IPS-18a (cell line): ENCODE results near the gene B4GALNT3.

Source experiments
- H3K27ac ChIP-seq: one replicate; pipeline ENCODE4 v1.5.1; 2013; ENCODE audit warnings: low read length
- H3K27me3 ChIP-seq: one replicate; pipeline ENCODE4 v1.6.1; 2013; ENCODE audit warnings: mild to moderate bottlenecking, low read length; ENCODE audit not compliant: control insufficient read depth, insufficient read depth
- H3K36me3 ChIP-seq: one replicate; pipeline ENCODE4 v1.6.1; 2013; ENCODE audit warnings: low read depth, low read length; ENCODE audit not compliant: control insufficient read depth
- H3K4me1 ChIP-seq: one replicate; pipeline ENCODE4 v1.6.1; 2013; ENCODE audit warnings: low read depth, low read length; ENCODE audit not compliant: control insufficient read depth
- H3K4me3 ChIP-seq: one replicate; pipeline ENCODE4 v1.5.1; 2013; ENCODE audit warnings: low read length
- H3K9ac ChIP-seq: one replicate; pipeline ENCODE4 v1.6.1; 2013; ENCODE audit warnings: mild to moderate bottlenecking, low read length, moderate library complexity
- H3K9me3 ChIP-seq: one replicate; pipeline ENCODE4 v1.6.1; 2013; ENCODE audit warnings: low read depth, low read length; ENCODE audit not compliant: control insufficient read depth

B4GALNT3 gene

DNA sequence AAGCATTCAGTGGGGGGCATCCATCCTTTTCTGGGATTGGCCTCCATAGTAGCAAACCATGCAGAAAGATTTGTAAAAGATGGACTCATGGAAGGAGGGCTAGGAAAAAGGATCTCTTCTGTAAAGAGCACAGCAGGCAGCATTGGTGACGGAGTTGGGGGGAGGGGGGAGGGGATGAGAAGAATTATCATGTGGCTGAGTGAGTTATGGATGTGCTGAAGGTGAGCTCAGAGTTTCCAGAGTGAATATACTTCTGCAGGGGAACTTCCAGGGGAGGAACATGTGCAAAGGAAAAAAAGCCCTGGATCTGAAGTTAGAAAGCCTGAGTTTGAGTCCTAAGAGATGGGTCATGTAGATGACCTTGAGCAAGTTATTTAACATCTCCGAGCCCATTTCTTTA lies 3.9 kb upstream of the B4GALNT3 start:
- H3K36me3 ChIP-seq: no peaks in the 10 kb centered on the region
- no peak overlapping the region for H3K4me3 ChIP-seq
- H3K9me3 ChIP-seq: peaks cover 5% of the 10 kb centered on the region
- H3K27ac ChIP-seq: no peak overlapping the region
- H3K27me3 ChIP-seq: peaks cover 25% of the 10 kb centered on the region
- H3K9ac ChIP-seq: no peak overlapping the region
- H3K4me1 ChIP-seq: peaks cover 4% of the 10 kb centered on the region

DNA sequence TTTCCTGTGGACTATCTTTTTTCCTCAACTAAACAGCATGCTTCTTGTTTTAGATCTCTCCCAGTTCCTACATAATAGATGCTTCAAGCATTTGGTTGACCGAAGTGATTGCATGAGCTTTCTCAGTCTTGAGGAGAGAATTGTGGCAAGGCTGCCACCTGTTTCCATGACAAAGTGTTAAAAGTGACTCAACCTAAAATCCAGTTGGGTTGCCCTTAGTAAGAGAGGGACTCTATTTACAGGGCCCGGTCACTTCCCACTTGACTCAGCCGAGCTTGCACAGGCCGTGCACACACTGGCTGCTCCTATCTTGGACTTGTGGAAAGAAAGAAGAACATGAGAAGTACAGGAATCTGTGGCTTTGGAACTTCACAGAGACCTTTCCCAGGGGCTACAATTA lies 2.1 kb upstream of the B4GALNT3 start:
- no peaks in the 10 kb centered on the region for H3K36me3 ChIP-seq
- no peak overlapping the region for H3K4me3 ChIP-seq
- H3K9ac ChIP-seq: no peak overlapping the region
- H3K27me3 ChIP-seq: peaks cover 43% of the 10 kb centered on the region
- H3K27ac ChIP-seq: no peak overlapping the region
- peaks cover 4% of the 10 kb centered on the region for H3K4me1 ChIP-seq
- H3K9me3 ChIP-seq: peaks cover 2% of the 10 kb centered on the region

DNA sequence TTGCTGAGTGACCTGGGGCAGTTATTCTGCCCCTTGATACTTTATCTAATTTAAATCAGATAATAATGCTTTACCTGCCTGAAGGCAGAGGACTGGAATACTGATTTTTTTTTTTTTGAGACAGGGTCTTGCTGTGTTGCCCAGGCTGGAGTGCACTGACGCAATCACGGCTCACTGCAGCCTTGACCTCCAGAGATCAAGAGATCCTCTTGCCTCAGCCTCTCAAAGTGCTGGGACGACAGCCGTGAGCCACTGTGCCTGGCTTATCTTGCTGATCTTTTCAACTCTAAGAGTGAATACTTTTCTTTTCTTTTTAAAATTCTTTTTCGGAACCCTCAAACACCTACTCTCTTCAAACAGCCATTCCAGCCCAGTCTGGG lies 699 bp upstream of the B4GALNT3 start:
- Histone ChIP-seq H3K9me3 (no peaks in the 10 kb centered on the region), H3K27ac (no peak overlapping the region), H3K27me3 (peaks cover 46% of the 10 kb centered on the region), H3K9ac (no peak overlapping the region), H3K4me1 (peaks cover 4% of the 10 kb centered on the region), H3K4me3 (peak overlapping the region; percentile 69), H3K36me3 (no peaks in the 10 kb centered on the region)

DNA sequence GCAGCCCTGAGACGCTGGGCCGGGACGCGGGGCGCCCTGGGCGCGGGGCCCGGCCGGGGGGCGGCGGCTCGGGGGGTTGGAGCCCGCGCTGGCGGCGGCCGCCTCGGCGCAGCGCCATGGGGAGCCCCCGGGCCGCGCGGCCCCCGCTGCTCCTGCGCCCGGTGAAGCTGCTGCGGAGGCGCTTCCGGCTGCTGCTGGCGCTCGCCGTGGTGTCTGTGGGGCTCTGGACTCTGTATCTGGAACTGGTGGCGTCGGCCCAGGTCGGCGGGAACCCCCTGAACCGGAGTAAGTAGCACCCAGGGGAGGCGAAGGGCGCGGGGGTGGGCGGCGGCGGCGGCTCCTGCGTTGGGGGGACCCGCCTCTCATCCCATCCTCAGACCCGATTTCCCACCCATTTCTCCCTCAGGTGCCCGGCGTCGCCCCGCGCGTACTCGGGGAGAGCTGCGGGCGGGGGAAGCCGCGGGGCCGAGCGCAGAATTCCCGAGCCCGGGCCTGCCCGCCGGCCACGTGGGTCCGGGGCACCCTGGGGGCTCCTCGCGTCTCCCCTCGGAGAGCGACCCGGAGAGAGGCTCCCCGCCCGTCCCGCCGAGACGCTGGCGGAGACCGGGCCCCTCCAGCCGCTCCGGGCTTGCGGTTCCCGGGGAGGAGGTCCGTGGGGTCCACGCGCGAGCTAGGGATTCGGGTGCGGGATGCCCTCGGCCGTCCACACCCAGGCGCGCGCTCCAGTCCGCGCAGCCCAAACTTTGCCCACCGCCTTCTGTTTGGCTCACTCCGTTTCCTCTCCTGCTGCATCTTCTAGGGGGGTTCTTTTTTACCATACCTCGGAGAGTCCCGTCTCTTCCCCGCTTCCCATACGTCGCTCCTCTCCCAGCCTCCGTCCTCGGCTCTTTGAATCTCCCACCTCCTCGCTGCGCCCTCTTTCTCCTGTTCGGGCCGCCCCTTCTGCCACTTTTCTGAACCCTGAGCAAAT lies 807 bp downstream of the B4GALNT3 start:
- H3K27ac ChIP-seq: no peak overlapping the region
- H3K4me3 ChIP-seq: peak overlapping the region; percentile 56
- H3K27me3 ChIP-seq: peaks cover 46% of the 10 kb centered on the region
- no peaks in the 10 kb centered on the region for H3K9me3 ChIP-seq
- no peak overlapping the region for H3K9ac ChIP-seq
- H3K36me3 ChIP-seq: no peaks in the 10 kb centered on the region
- H3K4me1 ChIP-seq: peaks cover 4% of the 10 kb centered on the region

DNA sequence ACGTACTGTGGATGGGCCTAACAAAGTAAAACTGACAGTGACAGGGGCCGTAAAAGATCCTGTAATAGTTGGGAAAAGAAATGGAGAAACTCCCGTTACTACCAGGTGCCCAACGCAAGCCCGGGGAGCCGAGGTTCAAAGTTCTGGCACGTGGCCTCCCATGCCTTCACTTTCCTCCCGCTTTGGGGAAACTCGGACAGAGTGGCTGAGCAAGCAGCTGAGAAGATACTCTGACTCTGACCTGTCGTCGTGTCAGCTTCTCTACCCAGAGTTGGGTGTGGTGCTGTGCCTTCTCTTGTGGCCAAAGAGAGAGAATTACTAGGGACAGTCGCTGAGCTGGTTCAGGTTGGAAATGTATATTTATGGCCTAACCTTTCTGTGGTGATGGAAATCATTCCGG lies 1.7 kb downstream of the B4GALNT3 start:
- Histone ChIP-seq H3K4me1 (peaks cover 4% of the 10 kb centered on the region), H3K4me3 (peak overlapping the region; percentile 56), H3K27me3 (peaks cover 46% of the 10 kb centered on the region), H3K9ac (no peak overlapping the region), H3K36me3 (no peaks in the 10 kb centered on the region), H3K27ac (no peak overlapping the region), H3K9me3 (no peaks in the 10 kb centered on the region)

DNA sequence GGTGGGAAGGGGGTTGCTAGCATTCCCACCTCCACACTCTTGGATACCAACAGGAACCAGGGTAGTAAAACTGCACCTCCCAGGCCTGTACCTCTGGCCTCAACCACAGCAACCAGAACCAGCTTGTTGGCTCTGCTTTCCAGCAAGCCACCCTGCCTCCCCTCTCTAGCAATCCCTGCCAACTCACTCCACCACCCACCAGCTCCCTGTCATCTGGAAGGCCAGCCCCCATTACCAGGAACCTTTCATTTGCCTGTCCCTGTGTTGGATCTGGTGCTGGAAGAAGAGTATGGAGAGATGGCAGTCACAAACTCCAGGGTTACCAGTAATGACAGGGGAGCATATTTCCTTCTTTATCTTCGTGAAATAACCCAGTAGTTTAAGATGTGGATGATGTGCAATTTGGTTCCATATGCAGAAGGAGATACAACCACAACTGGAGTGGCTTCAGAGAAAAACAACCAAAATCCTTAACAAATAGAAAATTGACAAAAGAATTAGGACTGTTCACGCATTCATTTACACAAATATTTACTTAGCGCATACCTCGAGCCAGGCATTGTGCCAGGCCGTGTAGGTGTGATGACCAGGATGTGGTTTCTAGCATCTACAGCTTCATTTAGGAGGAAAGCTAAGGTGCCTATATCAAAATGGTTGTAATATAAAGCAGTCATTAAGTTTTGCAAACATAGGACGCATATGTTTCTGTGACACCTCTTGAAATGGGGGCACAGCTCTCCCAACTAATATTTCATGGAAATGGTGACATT lies 3.4 kb downstream of the B4GALNT3 start:
- peaks cover 41% of the 10 kb centered on the region for H3K27me3 ChIP-seq

DNA sequence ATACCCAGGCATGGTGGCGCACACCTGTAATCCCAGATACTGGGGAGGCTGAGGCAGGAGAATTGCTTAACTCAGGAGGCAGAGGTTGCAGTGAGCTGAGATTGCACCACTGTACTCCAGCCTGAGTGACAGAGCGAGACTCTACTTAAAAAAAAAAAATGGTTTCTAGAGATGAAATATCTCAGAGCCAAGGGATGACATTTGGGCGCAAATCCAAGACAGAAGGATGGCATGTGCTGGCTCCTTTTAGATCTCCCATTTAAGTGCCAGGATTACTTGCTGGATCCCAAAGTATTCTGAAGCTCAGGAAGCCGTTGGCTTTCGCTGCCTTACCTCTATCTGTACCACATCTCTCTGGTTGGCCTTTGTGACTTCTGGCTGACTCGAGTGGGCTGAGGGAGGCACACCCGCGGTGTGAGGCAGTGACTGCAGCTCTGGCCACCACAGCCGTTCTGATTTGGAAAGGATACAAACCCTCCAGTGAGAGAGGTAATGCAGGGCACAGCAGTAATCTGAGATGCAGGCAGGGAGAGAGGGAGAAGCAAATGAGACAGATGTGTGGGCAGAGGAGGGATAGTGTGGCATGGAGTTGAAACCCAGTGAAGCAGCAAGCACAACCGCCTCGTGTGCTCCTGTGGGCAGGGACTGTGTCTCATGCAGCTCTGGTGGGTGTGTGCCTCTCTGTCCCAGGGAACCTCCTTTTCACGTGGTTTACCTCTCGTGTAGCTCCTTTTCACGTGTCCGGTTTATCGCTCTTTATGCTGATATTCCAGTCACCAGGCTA lies 4.9 kb downstream of the B4GALNT3 start:
- H3K4me3 ChIP-seq: no peak overlapping the region
- no peaks in the 10 kb centered on the region for H3K9me3 ChIP-seq
- H3K4me1 ChIP-seq: no peaks in the 10 kb centered on the region
- no peak overlapping the region for H3K27ac ChIP-seq
- no peak overlapping the region for H3K9ac ChIP-seq
- peaks cover 26% of the 10 kb centered on the region for H3K27me3 ChIP-seq
- no peaks in the 10 kb centered on the region for H3K36me3 ChIP-seq

More for the DNA sequence above, 3.4 kb downstream of the B4GALNT3 start:
- H3K9me3 ChIP-seq: no peaks in the 10 kb centered on the region
- H3K4me1 ChIP-seq: peaks cover 4% of the 10 kb centered on the region
- H3K27ac ChIP-seq: no peak overlapping the region
- H3K9ac ChIP-seq: no peak overlapping the region
- no peaks in the 10 kb centered on the region for H3K36me3 ChIP-seq
- no peak overlapping the region for H3K4me3 ChIP-seq

DNA sequence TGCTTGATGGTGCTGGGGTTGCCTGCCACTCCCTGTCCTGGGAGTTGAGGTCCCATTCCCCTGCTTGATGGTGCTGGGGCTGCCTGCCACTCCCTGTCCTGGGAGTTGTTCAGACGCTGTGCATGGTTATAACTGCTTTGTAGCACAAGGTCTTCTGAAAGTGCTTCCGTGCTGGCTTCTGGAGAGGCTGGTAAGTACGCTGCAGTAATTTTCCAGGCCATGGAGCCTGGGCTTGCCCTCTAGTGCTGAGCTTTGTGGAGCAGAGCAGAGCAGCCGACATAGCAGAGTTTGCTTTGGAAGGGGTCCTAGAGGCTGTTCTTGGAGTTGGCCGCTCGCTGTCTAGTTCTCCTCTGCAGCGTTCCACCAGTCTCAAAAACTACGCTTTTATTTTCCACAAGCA lies 6.3 kb downstream of the B4GALNT3 start:
- Histone ChIP-seq H3K4me3 (no peak overlapping the region), H3K9ac (no peak overlapping the region), H3K4me1 (no peaks in the 10 kb centered on the region), H3K36me3 (no peaks in the 10 kb centered on the region), H3K27ac (no peak overlapping the region), H3K27me3 (peaks cover 20% of the 10 kb centered on the region), H3K9me3 (no peaks in the 10 kb centered on the region)

DNA sequence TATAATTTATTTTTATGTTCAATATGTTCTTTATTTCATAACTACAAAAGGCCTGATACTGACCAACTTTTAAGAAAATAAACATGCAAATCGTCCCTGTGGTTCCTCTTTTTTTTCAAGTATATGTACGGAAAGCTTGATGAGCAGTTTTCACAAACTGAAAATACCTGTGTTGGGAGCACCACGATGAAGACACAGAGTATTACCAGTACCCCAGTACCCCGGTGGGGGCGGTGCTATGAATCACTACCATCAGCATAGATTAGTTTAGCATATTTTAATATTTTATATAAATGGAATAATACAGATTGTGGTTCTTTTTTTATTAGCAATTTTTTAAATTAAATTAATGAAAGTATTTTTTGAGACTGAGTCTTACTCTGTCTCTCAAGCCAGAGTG lies 7.0 kb downstream of the B4GALNT3 start:
- Histone ChIP-seq H3K4me3 (no peak overlapping the region), H3K27me3 (peaks cover 12% of the 10 kb centered on the region)

DNA sequence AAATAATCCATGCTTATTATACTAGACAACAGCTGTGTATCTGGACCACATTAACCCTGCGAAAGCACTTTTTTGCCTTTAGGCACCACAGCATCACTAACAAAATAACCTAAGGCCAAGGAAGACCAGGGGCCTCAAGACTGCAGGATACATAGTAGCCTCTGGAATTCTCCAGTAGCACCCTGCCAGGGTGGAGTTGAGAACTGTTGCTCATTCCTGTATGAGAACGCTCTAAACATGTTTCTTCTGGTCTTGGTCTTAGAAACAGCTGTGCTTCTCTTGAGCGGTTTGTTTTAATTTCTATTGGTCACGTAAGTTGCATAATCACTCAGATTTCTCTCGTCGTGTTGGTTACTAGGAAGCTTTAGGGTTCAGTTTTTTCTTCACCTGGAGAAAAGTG lies 7.9 kb downstream of the B4GALNT3 start:
- no peak overlapping the region for H3K9ac ChIP-seq
- peaks cover 4% of the 10 kb centered on the region for H3K27me3 ChIP-seq
- H3K4me3 ChIP-seq: no peak overlapping the region
- no peaks in the 10 kb centered on the region for H3K9me3 ChIP-seq
- no peak overlapping the region for H3K27ac ChIP-seq
- no peaks in the 10 kb centered on the region for H3K4me1 ChIP-seq
- H3K36me3 ChIP-seq: no peaks in the 10 kb centered on the region

More for the DNA sequence above, 7.0 kb downstream of the B4GALNT3 start:
- Histone ChIP-seq H3K27ac (no peak overlapping the region), H3K9me3 (no peaks in the 10 kb centered on the region), H3K4me1 (no peaks in the 10 kb centered on the region), H3K36me3 (no peaks in the 10 kb centered on the region), H3K9ac (no peak overlapping the region)
